ENCODE data around the gene CACNA1I.

Gene CACNA1I

DNA sequence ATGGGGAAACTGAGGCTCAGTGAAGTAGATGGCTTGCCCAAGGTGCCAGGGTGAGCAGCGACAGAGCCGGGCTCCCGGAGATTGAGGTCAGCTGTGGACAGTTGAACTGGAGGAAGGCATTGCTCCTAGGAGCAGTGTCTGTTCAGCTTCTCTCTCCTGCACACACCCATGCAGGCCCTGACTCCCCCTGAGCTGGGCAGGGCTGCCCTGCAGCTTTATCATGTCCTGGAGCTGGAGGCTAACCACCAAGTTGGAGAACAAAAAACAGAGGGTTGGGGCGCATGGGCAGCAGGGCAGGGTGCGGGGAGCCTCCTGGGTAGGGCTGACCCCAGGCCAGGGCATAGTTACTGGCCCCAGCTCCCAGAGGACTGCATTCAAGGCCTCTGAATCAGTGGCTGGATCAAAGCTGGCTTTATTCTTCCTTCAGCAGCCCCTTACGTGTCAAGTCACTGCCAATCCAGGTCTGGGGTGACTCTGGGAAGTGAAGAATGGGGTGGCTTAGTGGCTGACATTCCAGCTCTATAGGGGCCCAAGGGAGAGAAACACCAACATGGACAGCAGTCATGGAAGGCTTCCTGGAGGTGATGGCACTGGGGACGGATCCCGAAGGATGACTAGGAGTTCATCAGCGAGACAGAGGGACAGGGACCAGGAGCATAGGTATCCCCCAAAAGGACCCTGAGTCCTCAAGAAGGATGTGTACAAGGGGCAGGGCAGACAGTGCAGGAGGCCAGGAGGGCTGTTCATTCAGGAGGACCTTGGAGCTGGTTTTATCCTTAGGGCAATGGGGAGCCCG is 83.8 kb downstream of the CACNA1I start:
- DNase-seq: no peak

DNA sequence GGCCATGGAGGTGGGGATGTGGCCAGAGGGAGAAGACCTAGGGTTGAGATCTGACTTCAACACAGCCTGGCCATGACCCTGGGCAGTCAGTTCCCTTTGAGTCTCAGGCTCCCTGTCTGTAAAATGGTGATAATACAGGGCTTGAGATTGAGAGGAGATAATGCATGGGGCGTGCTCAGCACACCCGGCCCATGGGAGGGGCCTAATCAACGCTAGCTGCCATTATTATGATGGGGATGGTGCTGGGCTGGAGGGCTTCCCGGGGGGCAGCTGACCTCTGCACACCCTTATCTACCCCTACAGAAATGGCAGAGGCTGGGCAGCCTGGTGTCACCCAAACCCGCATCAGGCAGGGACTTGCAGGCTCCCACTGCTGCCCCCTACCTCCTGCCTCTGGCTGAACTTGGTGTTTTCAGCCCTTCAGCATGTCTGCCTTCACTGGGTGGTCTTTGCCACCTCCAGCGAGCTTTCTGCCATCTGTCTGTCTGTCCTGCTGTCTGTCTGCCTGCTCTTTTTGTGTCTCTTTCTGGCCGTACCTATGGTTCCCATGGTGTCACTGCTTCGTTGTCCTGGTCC is 84.5 kb downstream of the CACNA1I start:
- no peak for DNase-seq

DNA sequence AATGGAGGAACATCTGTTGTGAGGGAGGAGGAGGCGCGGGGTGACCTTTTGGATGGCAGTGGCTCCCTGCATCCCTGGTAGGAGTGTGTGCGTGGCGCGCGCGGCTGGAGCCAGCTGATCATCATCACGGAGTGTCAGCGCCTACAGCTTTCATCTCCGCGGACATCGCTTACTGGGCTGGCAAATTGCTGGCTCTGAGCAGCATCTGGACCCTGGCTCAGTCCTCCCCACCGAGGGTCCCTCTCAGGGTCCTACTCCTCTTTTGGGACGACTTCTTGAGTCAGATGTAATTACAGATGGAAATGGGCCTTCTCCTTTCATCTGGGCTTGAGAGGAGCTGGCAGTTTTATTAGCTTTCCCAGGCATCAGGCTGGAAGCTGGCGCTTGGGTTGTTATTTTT is 85.3 kb downstream of the CACNA1I start:
- DNase-seq: no peak

DNA sequence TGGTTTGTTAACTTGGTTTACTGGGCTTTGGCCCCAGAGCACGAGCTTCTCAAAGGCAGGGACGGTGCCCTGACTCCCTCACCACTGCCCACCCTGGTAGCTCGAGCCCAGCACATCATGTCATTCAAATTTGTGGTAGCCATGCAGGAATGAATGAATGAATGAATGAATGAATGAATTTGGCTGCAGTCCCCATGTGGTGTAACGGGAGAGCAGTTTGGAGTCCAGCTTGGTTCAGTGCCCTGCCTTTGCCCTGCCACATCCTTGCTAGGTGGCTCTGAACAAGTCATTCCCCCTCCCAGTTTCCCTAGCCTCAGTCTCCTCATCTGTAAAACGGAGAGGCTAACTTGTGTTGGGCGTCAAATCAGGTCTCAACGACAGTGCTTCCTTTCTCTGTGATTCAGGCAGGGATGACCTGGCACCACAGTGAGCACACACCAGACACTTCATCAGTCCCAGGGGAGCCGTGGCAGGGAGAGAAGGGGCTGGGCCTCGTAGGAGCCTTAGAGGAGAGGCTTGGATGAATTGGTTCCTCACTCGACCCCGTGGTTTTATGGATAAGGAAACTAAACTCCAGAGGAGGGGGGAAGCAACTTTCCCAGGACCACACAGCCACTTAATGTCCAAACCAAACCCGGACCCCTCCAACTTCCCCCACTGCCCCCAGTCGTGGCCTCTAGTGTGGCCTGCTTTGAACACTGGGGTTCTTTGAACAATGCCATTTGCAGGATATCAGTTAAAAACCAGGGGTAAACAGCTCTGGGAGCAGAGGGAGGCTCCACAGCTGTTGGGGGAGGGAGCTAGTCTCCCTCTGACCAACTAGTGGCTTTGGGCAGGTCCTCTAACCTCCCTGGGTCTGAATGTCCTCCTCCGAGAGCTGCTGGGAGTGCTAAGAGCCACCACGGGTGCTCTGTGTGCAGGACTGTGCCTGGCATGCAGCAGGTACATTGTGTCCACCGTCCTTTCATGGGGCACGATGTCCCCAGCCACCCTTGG is 86.2 kb downstream of the CACNA1I start:
- DNase-seq: no peak

DNA sequence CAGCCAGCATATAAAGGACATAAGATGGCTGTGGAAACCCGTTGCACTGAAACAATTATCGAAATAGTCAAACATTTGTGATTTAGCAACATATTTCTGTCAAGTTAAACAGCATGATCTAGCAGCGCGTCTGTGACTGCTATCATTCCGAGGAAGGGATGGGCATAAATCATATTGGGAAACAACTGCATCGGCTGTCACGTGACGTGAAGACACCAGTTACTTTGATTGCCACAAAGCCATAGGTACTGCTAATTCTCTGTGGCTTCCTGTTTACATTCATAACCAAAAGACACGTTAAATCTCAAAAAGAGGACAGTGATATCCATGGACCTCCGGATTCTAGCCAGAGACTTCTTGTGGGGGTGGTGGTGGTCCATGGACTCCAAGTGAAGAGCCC is 87.8 kb downstream of the CACNA1I start:
- no peak for DNase-seq

DNA sequence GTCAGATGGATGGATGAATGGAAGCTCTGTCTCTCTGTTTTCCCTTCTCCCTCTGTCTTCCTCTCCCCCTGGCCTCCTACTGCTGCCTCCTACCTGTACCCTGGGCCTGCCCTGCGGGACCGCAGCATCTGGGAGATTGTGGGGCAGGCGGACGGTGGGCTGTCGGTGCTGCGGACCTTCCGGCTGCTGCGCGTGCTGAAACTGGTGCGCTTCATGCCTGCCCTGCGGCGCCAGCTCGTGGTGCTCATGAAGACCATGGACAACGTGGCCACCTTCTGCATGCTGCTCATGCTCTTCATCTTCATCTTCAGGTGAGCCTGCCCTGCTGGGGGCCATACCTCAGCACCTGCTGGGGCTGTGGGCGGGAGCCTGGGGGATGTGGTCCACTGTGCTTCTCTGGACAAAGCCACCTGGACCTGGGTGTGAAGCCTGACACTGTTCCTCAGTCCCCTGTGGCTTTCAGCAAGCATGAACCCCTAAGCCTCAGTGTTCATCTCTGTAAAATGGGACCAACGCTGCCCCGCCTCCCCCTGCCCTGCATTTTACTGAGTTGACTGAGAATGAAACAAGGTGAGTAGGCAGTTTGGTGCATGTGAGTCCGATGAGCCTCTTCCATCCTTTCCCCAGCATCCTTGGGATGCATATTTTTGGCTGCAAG is 88.4 kb downstream of the CACNA1I start:
- no peak for DNase-seq

DNA sequence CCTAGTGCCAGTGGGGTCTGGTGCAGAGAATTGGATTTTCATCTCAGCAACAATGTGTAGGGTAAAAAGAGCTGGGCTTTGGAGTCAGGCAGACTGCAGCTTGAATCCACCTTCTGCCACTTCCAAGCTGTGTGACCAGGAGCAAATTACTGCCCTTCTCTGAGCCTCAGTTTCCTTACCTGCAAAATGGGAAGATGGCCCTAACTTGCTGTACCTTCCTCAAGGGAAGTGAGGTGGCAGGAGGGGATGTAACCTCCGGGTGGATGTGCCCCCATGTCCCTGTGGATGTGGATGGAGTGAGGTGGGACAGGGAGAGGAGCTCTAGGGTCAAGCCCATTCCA is 90.9 kb downstream of the CACNA1I start:
- no peak for DNase-seq

DNA sequence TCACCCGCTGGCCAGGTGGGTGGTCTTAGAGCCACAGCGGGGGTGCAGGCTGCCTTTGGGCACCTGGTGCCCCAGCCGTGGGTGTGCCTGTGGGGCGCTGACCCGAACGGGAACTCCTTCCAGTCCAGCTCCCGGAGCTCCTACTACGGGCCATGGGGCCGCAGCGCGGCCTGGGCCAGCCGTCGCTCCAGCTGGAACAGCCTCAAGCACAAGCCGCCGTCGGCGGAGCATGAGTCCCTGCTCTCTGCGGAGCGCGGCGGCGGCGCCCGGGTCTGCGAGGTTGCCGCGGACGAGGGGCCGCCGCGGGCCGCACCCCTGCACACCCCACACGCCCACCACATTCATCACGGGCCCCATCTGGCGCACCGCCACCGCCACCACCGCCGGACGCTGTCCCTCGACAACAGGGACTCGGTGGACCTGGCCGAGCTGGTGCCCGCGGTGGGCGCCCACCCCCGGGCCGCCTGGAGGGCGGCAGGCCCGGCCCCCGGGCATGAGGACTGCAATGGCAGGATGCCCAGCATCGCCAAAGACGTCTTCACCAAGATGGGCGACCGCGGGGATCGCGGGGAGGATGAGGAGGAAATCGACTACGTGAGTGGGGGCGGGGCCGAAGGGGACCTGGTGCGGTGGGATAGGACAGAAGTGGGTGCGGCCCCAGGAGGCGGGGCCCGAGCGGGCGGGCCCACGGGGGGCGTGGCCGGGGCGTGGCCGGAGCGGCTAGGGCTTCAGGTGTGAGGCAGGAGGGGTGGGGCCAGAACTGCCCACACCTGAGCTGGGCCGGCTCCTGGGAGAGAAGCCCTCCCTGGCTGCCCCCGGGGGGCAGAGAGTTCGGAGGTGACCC is 91.5 kb downstream of the CACNA1I start:
- peak; percentile 13 for DNase-seq

DNA sequence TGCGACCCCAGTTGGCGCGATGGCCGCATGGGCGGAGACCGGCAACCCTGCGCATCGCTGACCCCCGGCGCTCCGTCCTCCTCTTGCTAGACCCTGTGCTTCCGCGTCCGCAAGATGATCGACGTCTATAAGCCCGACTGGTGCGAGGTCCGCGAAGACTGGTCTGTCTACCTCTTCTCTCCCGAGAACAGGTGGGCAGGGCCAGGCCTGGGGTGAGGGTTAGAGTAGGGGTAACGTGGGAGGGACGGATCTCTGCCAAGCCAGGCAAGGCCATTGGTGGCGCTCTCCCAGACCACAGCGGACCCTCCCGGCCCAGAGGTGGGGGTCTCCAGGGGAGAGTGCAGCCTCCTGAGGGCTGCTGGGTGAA is 92.1 kb downstream of the CACNA1I start:
- no peak for DNase-seq

DNA sequence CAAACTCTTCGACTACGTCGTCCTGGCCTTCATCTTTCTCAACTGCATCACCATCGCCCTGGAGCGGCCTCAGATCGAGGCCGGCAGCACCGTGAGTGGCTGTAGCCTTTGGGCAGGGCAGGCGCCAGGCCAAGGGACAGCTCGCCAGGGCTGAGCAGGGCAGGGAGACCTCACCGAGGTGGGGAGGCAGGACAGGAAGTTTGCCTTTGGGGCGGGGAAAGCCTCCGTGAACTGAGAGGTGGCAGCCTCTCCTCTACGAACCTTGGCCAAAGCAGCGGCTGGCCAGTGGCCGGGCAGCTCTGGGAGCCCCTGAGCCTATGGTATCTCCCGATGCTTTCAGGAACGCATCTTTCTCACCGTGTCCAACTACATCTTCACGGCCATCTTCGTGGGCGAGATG is 93.2 kb downstream of the CACNA1I start:
- DNase-seq: no peak

DNA sequence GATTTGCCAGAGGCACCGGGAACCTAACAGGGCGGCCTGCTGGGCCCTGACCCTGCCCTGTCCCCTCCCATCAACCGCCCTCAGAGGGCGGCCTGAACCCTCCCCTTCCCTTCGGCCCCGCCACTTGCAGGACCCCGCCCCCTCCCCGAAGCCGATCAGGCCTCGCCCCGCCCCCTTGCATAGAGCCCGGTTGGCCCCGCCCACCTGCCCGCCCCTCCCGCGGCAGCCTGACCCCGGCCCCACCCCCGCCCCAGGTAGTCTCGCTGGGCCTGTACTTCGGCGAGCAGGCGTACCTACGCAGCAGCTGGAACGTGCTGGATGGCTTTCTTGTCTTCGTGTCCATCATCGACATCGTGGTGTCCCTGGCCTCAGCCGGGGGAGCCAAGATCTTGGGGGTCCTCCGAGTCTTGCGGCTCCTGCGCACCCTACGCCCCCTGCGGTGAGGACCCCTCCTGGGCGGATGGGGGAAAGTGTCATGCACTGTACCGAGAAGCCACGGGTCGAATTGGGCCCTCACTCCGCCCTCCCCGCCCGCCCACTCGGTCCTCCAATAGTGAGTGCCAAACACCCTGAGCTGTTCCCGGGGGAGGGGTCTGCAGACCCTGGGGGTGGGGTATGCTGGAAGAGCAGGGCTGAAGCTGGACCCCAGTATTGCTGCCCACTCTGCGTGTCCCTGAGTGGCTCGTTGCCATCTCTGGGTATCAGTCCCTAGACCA is 94.1 kb downstream of the CACNA1I start:
- DNase-seq: no peak

DNA sequence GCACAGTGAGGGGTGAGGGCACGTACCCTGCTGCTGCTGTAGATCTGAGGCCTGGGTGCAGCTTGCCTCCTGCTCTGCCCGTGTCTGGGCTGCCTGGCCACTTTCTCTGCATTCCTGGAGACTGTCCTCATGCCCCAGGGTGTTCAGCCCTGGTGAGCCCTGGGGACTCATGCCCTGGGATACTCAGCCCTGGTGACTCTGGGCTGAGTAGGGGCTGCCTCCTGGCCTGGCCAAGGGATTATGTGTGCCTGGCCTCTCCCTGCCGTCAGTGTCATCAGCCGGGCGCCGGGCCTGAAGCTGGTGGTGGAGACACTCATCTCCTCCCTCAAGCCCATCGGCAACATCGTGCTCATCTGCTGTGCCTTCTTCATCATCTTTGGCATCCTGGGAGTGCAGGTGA is 94.7 kb downstream of the CACNA1I start:
- no peak for DNase-seq

DNA sequence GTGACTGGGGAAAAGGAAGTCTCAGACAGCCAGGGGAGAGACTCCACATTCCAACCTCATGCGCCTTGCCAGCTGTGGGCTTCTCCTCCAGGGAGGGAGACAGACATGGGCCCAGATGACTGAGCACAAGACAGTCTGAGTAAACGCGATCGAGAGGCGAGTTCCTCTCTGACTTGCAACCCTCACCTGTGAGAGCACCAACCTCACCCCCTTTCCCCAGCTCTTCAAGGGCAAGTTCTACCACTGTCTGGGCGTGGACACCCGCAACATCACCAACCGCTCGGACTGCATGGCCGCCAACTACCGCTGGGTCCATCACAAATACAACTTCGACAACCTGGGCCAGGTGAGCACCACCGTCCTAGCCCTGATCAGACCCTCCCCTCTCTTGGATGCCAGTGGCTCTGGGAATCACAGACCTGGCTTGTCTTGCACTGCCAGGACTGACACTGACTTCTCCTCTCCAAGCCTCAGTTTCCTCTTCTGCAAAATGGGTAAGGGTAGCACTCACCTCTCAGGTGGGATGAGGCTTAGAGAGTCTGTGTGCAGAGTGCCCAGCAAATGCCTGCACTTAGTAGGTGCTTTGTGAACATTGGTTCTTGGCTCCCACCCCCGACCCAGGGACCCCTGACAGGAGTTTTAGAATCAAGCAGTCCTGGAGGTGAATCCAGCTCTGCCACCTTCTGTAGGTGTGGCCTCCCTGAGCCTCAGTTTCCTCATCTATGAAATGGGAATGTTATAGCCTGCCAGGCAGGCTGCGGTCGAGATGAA is 95.3 kb downstream of the CACNA1I start:
- DNase-seq: no peak

DNA sequence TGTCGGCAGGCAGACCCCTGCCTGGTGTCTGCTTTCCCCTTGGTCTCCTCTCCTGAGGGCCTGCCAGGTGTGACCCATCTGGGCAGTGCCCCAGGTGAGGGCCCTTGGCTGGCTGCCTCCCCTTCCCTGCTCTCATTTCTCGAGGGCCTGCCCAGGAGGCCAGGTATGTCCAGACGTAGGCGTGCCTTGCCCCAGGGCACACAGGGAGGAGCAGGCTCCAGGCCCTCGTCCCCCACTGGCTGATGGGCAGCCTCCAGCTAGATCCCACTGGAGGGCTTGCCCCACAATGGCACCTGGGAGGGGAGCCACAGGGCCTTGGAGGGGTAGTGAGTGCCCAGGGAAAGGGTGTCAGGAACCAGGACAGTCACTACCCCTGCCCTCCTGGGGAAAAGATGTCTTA is 95.9 kb downstream of the CACNA1I start:
- DNase-seq: no peak

DNA sequence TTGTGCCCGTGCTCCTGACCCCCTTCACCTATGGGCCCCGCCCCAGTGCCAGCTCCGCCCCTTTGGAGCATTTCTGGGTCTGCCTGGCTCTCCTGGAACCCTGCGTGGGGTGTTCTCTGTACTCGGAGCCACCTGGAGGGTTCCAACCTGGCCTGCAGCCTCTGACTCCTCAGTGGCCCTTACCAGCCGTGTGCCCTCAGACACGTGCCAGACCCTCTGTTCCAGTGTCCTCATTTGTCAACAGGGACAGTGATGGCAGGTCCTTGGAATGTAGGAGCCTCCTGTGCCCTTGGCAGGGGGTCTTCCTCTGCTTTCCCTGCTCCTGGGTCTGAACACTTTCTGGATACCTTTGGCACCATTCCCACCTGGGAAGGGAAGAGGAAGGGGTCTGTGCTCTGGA is 96.4 kb downstream of the CACNA1I start:
- no peak for DNase-seq

DNA sequence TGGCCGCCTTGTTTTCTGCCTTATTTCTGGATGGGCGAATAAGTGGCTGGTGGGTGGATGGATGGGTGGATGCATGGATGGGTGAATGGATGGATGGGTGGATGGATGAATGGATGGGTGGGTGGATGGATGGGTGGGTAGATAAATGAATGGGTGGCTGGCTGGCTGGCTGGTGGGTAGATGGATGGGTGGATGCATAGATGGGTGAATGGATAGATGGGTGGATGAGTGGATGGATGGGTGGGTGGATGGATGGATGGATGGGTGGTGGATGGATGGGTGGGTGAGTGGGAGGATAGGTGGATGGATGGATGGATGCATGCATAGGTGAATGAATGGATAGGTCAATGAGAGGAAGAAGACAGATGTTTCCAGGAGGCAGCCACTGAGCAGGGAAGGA is 98.9 kb downstream of the CACNA1I start:
- DNase-seq: no peak

DNA sequence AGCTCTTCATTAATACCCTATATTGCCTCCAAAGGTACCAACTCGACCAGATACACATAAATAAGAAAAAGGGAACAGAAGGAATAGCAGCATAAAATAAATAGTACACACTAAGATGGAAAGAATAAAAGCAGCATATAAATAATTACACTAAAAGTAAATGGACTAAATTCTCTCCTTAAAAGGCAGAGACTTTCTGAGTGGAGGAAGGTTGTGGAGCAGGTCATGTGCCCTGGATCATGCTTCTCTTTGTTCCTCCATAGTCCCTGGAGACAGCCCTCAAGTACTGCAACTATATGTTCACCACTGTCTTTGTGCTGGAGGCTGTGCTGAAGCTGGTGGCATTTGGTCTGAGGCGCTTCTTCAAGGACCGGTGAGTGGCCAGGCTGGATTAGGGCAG is 101.4 kb downstream of the CACNA1I start:
- DNase-seq: no peak

DNA sequence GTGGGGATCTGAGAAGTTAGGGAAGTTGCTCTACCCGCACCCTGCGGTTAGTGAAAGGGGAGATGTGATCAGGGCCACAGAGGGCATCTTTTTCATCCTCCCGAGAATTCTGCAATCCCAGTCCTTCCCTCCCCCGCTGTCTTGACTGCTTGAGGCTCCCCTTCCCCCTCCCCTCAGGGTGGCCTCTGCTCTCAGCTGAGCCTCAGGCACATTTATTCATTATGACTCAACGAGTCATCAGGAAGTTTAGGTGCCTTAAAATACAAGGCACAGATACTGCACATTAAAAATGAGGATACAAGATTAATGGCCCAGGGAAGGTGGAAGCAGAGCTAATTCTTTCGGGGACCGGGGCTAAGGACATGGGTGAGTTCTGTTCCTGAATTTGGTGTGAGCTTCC is 104.0 kb downstream of the CACNA1I start:
- no peak for DNase-seq

DNA sequence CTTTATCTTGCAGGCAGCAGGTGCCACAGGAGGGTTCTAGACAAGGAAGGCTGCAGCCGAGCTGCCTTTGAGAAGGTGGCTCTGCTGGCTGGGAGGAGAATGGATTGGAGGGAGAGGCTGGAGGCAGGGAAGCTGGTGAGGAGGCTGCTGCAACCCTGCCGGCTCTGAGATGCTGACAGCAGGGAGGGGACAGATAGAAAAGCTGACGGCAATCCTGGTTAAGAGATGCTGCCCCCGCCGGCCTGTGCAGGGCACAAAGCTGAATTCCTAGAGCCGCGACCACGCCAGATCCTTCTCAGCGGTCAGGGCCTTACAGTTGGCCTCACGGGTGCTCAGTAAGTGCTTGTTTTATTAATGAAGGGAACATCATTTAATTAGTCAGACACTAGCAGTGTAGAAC is 105.4 kb downstream of the CACNA1I start:
- DNase-seq: no peak

DNA sequence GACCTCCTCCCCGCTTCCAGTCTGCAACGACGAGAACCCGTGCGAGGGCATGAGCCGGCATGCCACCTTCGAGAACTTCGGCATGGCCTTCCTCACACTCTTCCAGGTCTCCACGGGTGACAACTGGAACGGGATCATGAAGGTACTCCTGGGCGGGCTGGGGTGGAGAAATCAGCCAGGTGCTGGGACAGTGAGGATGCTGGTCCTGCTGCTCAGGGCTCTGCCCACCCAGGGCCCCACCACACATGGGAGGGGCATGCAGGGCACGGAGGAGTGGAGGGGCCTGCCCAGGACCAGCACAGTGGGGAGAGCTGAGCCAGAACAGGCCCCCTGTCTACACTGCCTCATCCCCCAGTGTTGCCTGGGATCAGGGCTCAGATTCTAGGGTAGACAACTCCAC is 107.4 kb downstream of the CACNA1I start:
- no peak for DNase-seq

Measured in NCI-H2029 treated with DMSO at 0.1 percent for 48 hours (cell line).